ENCODE measurements around the gene GZMM. TPM values are rescaled to one million over a fixed set of nuclear protein-coding genes. Genes with fewer than 3 reads are reported as not detected.

GZMM gene
- total RNA-seq, 1 donor from 2014 or later, result not detected

- Histone ChIP-seq H3K9me3 (ENCODE audit: low read depth) (no peaks in the 10 kb centered on the region), H3K4me3 (no peak overlapping the region), H2AFZ (replicated peaks) (no peak overlapping the region), H3K27ac (no peak overlapping the region), H4K20me1 (ENCODE audit: low read depth) (peaks cover 97% of the 10 kb centered on the region), H3K27me3 (no peaks in the 10 kb centered on the region), H3K9ac (no peak overlapping the region), H3K79me2 (ENCODE audit: low read depth) (peaks cover 59% of the 10 kb centered on the region), H3F3A (ENCODE audit: low read depth) (peaks cover 28% of the 10 kb centered on the region), H3K4me1 (peaks cover 9% of the 10 kb centered on the region), H3K4me2 (no peak overlapping the region), H3K36me3 (no peaks in the 10 kb centered on the region)
- Mint-ChIP-seq H3K4me1 (peaks cover 16% of the 10 kb centered on the region), H3K27ac (no peak overlapping the region), H3K4me3 (no peak overlapping the region), H3K9me3 (peaks cover 2% of the 10 kb centered on the region), H3K27me3 (ENCODE audit: insufficient read depth, low read depth) (peaks cover 4% of the 10 kb centered on the region), H3K36me3 (peaks cover 2% of the 10 kb centered on the region)
- no peak for DNase-seq (ENCODE audit: low spot score)
- no peak for TF ChIP-seq CTCF (IDR thresholded peaks at IDR 0.05)
- no peak for TF ChIP-seq EZH2phosphoT487 (IDR thresholded peaks at IDR 0.05)
- TF ChIP-seq EZH2 (IDR thresholded peaks at IDR 0.05), result no peak
Measured at GRCh38 chr19:579842-580155, 35.9 kb downstream of the GZMM start.

GRCh38 chr19:580274-580835, 36.5 kb downstream of the GZMM start:
- no peaks in the 10 kb centered on the region for H3K36me3 ChIP-seq
- no peak overlapping the region for H3K27ac Mint-ChIP-seq
- TF ChIP-seq EZH2phosphoT487 (IDR thresholded peaks at IDR 0.05), result no peak
- no peak for TF ChIP-seq CTCF (IDR thresholded peaks at IDR 0.05)
- no peak for TF ChIP-seq EZH2 (IDR thresholded peaks at IDR 0.05)
- H3K9me3 Mint-ChIP-seq, result peaks cover 2% of the 10 kb centered on the region
- peaks cover 97% of the 10 kb centered on the region for H4K20me1 ChIP-seq (ENCODE audit: low read depth)
- peaks cover 9% of the 10 kb centered on the region for H3K4me1 ChIP-seq
- peaks cover 24% of the 10 kb centered on the region for H3F3A ChIP-seq (ENCODE audit: low read depth)
- H3K27me3 ChIP-seq, result no peaks in the 10 kb centered on the region
- H3K27me3 Mint-ChIP-seq (ENCODE audit: insufficient read depth, low read depth), result peaks cover 4% of the 10 kb centered on the region
- H3K9me3 ChIP-seq (ENCODE audit: low read depth), result no peaks in the 10 kb centered on the region
- peaks cover 2% of the 10 kb centered on the region for H3K36me3 Mint-ChIP-seq
- H3K4me3 Mint-ChIP-seq, result no peak overlapping the region
- H3K9ac ChIP-seq, result no peak overlapping the region
- H2AFZ ChIP-seq (replicated peaks), result no peak overlapping the region
- DNase-seq (ENCODE audit: low spot score), result no peak
- H3K79me2 ChIP-seq (ENCODE audit: low read depth), result peaks cover 53% of the 10 kb centered on the region
- no peak overlapping the region for H3K27ac ChIP-seq
- no peak overlapping the region for H3K4me3 ChIP-seq
- peaks cover 14% of the 10 kb centered on the region for H3K4me1 Mint-ChIP-seq
- no peak overlapping the region for H3K4me2 ChIP-seq

- Histone ChIP-seq H3K79me2 (ENCODE audit: low read depth) (peaks cover 41% of the 10 kb centered on the region), H3K4me3 (no peak overlapping the region), H3K4me1 (no peaks in the 10 kb centered on the region), H3K9me3 (ENCODE audit: low read depth) (no peaks in the 10 kb centered on the region), H2AFZ (replicated peaks) (no peak overlapping the region), H3K36me3 (no peaks in the 10 kb centered on the region), H3K9ac (no peak overlapping the region), H4K20me1 (ENCODE audit: low read depth) (peaks cover 92% of the 10 kb centered on the region), H3K4me2 (no peak overlapping the region), H3K27me3 (no peaks in the 10 kb centered on the region), H3F3A (ENCODE audit: low read depth) (peaks cover 27% of the 10 kb centered on the region), H3K27ac (no peak overlapping the region)
- Mint-ChIP-seq H3K27me3 (ENCODE audit: insufficient read depth, low read depth) (peaks cover 6% of the 10 kb centered on the region), H3K9me3 (peaks cover 2% of the 10 kb centered on the region), H3K4me1 (peaks cover 11% of the 10 kb centered on the region), H3K4me3 (no peak overlapping the region), H3K27ac (no peak overlapping the region), H3K36me3 (peaks cover 2% of the 10 kb centered on the region)
- TF ChIP-seq EZH2 (IDR thresholded peaks at IDR 0.05) (no peak), EZH2phosphoT487 (IDR thresholded peaks at IDR 0.05) (no peak), CTCF (IDR thresholded peaks at IDR 0.05) (no peak)
- DNase-seq (ENCODE audit: low spot score), result no peak
Measured at GRCh38 chr19:581399-582111, 37.7 kb downstream of the GZMM start.

All from neural progenitor cell (in vitro differentiated cells).